ENCODE results near the gene ADM.

The ADM gene

GRCh38 chr11:10283991-10284390, 20.9 kb upstream of the ADM start:
- no peak for TF ChIP-seq CTCF (IDR thresholded peaks at IDR 0.05; ENCODE audit: low read depth, low read length)
- H3K4me3 ChIP-seq (ENCODE audit: low read depth, low read length) = no peak overlapping the region

- no peak for TF ChIP-seq CTCF (IDR thresholded peaks at IDR 0.05; ENCODE audit: low read depth, low read length)
- H3K4me3 ChIP-seq (ENCODE audit: low read depth, low read length) = no peak overlapping the region
Observed at GRCh38 chr11:10285148-10285802, 19.6 kb upstream of the ADM start.

DNA sequence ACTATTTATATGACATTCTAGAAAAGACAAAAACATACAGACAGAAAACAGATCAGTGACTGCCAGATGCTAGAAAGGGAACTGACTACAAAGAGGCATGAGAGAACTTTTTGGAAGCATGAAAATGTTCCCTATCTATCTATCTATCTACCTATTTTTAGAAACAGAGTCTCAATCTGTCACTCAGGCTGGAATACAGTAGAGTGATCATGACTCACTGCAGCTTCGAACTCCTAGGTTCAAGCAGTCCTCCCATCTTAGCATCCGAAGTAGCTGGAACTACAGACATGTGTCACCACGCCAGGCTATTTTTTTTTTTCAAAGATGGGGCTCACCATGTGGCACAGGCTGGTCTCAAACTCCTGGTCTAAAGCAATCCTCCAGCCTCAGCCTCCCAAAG, 17.7 kb upstream of the ADM start:
- no peak overlapping the region for H3K4me3 ChIP-seq (ENCODE audit: low read depth, low read length)
- TF ChIP-seq CTCF (IDR thresholded peaks at IDR 0.05; ENCODE audit: low read depth, low read length) = no peak

GRCh38 chr11:10287766-10288715, 16.8 kb upstream of the ADM start:
- no peak for TF ChIP-seq CTCF (IDR thresholded peaks at IDR 0.05; ENCODE audit: low read depth, low read length)
- no peak overlapping the region for H3K4me3 ChIP-seq (ENCODE audit: low read depth, low read length)

DNA sequence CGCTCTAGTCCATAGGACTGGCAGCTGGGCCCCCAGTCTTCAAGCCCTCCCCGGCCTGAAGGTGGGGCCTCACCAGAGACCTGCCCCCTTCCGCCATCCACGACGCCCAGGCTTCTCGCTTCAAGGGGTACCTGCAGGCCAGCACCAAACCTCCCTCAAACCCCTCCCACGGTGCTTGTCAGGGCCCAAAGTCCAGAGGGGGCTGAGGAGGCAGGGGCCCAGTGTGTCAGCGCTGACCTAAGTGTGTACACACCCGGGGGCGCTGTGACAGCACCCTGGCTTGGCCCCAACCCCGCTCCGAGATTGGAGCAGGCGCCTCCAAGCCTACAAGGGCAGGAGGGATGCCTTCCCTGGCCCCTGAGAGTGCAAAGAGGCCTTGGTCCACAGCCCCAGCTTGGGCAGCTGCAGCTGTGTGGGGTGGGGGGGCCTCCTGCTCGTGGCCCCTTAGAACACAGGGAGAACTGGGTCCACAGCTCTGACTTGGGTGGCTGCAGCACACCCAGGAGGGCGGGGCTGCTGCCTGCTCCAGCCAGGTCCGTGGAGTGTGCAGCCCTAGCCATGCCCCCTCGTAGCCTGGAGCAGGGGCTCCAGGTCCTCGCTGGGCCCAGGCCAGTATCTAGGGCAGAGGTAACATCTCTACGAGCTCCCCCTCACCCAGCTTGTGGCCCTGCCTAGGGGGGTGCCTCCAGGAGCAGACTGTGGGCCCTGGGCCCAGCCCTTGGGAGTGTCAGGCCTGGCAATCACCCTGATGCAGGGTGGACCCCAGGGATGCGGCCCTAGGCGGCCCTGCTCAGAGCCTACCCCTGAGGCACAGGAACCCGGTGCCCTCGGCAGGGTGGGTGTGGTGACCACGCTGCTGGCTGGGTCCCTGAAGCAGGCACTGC, 15.8 kb upstream of the ADM start:
- TF ChIP-seq CTCF (IDR thresholded peaks at IDR 0.05; ENCODE audit: low read depth, low read length) = no peak
- no peak overlapping the region for H3K4me3 ChIP-seq (ENCODE audit: low read depth, low read length)

- H3K4me3 ChIP-seq (ENCODE audit: low read depth, low read length) = no peak overlapping the region
- no peak for TF ChIP-seq CTCF (IDR thresholded peaks at IDR 0.05; ENCODE audit: low read depth, low read length)
Observed at GRCh38 chr11:10289765-10290380, 15.0 kb upstream of the ADM start.

Measured in WI38 (cell line).